ENCODE results near the gene FBN2.

Gene FBN2

DNA sequence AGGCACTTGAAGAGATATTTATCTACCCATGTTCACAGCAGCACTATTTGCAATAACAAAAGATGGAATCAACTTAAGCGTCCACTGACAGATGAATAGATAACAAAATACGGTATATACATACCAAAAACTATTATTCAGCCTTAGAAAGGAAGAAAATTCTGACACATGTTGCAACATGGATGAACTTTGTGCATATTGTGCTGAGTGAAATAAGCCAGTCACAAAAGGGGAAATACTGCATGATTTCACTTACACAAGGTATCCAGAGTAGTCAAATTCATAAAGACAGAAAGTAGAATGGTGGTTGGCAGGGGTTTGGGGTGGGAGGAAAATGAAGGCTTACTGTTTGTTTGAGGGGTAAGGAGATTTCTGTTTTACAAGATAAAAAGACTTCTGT, 66.0 kb downstream of the FBN2 start:
- H3K4me3 ChIP-seq (ENCODE audit: low read depth, low read length), result no peak overlapping the region
- no peak for TF ChIP-seq CTCF (IDR thresholded peaks at IDR 0.05; ENCODE audit: low read depth, low read length)
- TF ChIP-seq POLR2A (IDR thresholded peaks at IDR 0.05; ENCODE audit: extremely low read depth, insufficient read length), result no peak
- peak; percentile 2 for DNase-seq (ENCODE audit: low read depth)

DNA sequence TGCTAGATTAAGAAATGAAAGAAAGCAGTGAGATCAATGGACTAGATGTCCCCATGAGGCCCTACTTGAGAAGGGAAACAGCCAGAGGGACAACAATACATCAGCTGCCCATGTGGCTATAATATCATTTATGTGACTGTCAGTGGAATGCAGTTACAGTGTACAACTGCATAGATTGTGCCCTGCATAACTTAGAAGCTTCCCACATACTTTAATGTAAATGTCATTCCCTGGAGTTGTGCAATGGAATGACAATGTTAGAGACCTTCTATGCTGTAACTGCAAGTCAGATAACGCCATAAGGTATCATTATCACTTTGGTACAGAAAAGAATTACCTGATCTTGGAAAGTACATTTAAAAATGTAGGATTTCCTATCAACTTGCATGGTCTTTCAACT, 67.4 kb downstream of the FBN2 start:
- TF ChIP-seq MYC (IDR thresholded peaks at IDR 0.05; ENCODE audit: low read depth, low read length), result no peak
- TF ChIP-seq MAX (IDR thresholded peaks at IDR 0.05; ENCODE audit: low read depth, low read length), result no peak
- no peak for TF ChIP-seq CTCF (IDR thresholded peaks at IDR 0.05; ENCODE audit: low read depth, low read length)
- TF ChIP-seq POLR2A (IDR thresholded peaks at IDR 0.05; ENCODE audit: extremely low read depth, insufficient read length), result no peak
- DNase-seq (ENCODE audit: low read depth), result no peak
- H3K4me3 ChIP-seq (ENCODE audit: low read depth, low read length), result no peak overlapping the region

DNA sequence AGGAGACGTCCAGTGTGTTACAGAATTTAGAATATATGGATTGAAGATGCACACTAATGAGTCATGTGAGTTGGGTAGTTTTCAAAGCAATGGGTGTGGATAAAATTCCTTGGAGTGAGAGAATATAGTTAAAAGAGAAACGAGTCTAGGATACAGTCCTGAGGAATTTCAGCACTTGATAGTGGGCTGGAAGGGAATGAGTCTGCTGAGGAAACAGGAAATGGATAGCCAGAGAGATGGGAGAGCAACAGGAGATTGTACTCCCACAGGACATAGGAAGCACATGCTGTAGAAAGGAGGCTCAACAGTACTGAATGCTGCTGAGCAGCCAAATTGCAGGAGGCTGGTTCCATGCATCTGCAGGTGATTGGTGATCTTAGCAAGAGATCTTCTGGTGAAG, 68.1 kb downstream of the FBN2 start:
- H3K4me3 ChIP-seq (ENCODE audit: low read depth, low read length), result no peak overlapping the region
- TF ChIP-seq CTCF (IDR thresholded peaks at IDR 0.05; ENCODE audit: low read depth, low read length) (no peak), MYC (IDR thresholded peaks at IDR 0.05; ENCODE audit: low read depth, low read length) (no peak), POLR2A (IDR thresholded peaks at IDR 0.05; ENCODE audit: extremely low read depth, insufficient read length) (no peak), MAX (IDR thresholded peaks at IDR 0.05; ENCODE audit: low read depth, low read length) (no peak)
- no peak for DNase-seq (ENCODE audit: low read depth)

- TF ChIP-seq POLR2A (IDR thresholded peaks at IDR 0.05; ENCODE audit: extremely low read depth, insufficient read length) (no peak), MYC (IDR thresholded peaks at IDR 0.05; ENCODE audit: low read depth, low read length) (no peak), MAX (IDR thresholded peaks at IDR 0.05; ENCODE audit: low read depth, low read length) (no peak), CTCF (IDR thresholded peaks at IDR 0.05; ENCODE audit: low read depth, low read length) (no peak)
- no peak overlapping the region for H3K4me3 ChIP-seq (ENCODE audit: low read depth, low read length)
These were observed 71.1 kb downstream of the FBN2 start for GRCh38 chr5:128466980-128467379.

DNA sequence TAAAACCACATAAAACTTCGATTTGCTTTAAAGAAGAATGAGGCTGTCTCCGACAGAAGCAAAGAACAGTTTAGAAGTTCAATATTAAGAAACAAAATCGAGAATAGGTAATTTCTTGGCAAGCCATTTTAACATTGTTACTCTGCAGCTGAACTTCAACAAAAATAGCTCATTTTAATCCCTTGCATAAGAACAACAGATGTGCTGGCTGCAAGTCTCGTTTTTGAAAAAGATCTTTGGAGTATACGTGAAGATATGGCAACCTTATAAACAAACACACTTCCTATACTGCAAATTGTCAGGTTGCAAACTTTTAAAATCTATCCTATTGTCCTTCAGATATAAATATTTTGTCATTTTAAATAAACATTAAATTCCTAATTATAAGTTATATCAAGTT, 71.5 kb downstream of the FBN2 start:
- no peak for DNase-seq (ENCODE audit: low read depth)
- H3K4me3 ChIP-seq (ENCODE audit: low read depth, low read length), result no peak overlapping the region
- TF ChIP-seq POLR2A (IDR thresholded peaks at IDR 0.05; ENCODE audit: extremely low read depth, insufficient read length) (no peak), MAX (IDR thresholded peaks at IDR 0.05; ENCODE audit: low read depth, low read length) (no peak), MYC (IDR thresholded peaks at IDR 0.05; ENCODE audit: low read depth, low read length) (no peak), CTCF (IDR thresholded peaks at IDR 0.05; ENCODE audit: low read depth, low read length) (no peak)

More at GRCh38 chr5:128466980-128467379, 71.1 kb downstream of the FBN2 start:
- no peak for DNase-seq (ENCODE audit: low read depth)

- TF ChIP-seq POLR2A (IDR thresholded peaks at IDR 0.05; ENCODE audit: extremely low read depth, insufficient read length) (no peak), CTCF (IDR thresholded peaks at IDR 0.05; ENCODE audit: low read depth, low read length) (no peak), MAX (IDR thresholded peaks at IDR 0.05; ENCODE audit: low read depth, low read length) (no peak), MYC (IDR thresholded peaks at IDR 0.05; ENCODE audit: low read depth, low read length) (no peak)
- no peak for DNase-seq (ENCODE audit: low read depth)
- no peak overlapping the region for H3K4me3 ChIP-seq (ENCODE audit: low read depth, low read length)
These were observed 73.4 kb downstream of the FBN2 start for GRCh38 chr5:128464596-128464995.
